HG02884 (cell line): Measurements from ENCODE around the gene C20orf144.
A peak's percentile ranks its signal among the peaks of the same experiment; 100 is the strongest.

Experiments
- ATAC-seq: cut with Tn5 transposase; IDR thresholded peaks from one replicate; pipeline ENCODE4 v1.9.1; 2021; ENCODE audit warnings: mild to moderate bottlenecking, moderate library complexity; ENCODE audit not compliant: unreplicated experiment

C20orf144 gene

GRCh38 chr20:33676121-33676520 is 14.0 kb downstream of the C20orf144 start:
- no peak for ATAC-seq

GRCh38 chr20:33676652-33677645 is 14.8 kb downstream of the C20orf144 start:
- ATAC-seq, result no peak

DNA sequence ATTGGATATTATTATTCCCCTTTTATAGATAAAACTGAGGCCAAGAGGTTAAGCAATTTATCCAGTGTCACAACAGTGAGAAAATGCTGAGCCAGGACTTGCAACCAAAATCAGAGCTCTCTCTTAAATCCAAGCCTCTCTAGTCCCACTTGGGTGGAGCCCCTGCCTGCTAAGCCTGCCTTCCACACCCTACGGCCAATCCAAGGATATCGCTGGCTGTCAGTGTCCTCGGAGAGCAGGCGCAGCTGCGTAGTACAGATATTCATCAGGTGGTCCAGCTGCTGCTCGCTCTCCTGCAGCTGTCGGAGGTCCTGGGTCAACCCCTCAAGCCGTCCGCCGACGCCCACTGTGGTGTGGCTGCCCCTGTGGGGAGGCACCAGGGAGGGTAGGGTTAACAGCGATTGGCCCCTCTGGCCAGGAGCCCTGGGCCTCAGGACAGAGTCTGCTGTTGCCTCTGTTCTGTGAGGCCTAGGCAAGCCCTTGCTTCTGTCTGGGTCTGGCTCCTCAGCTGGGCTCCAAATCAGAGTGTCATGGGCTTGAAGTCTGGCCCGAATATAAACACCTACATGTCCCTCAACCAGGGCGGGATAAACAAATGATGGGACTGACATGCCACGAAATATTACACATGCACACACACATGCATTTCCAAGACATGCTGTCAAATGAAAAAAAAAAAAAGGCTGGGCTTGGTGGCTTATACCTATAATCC is 16.0 kb downstream of the C20orf144 start:
- no peak for ATAC-seq

GRCh38 chr20:33679758-33680485 is 17.8 kb downstream of the C20orf144 start:
- ATAC-seq, result no peak

DNA sequence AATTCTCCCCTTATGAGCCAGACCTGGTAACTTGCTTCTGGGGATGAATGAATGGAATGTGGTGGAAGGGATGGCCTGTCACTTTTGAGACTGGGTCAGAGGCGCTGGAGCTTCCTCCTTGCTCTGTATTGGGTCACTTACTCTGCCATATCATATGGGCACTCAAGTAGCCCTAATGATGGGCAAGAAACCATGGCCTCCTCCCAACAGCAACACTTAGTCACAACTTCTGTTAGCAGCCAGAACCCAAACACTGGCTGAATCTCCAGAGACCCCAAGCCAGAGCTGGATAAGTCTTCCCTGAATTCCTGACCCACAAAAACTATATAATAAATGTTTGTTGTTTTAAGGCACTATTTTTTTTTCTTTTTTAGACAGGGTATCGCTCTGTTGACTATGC is 18.6 kb downstream of the C20orf144 start:
- ATAC-seq, result no peak

DNA sequence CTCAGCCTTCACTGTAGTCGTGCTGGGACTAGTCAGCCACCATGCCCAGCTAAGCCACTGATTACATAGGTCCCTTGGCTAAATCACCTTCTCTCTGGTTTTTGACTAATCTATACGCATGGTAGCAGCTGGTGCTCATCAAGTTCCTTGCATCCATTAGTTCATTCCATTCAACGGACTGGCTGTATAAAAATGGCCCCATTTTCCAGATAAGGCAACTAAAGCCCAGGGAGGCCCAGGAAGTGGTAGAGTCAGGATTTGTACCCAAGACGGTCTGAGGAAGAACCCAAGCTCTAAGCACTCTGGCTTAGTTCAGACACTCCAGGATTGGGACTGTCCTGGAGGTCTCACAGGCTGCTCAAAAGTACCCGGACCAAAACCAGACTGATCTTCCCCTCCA is 19.2 kb downstream of the C20orf144 start:
- no peak for ATAC-seq

GRCh38 chr20:33681728-33682353 is 19.7 kb downstream of the C20orf144 start:
- no peak for ATAC-seq

GRCh38 chr20:33684533-33685327 is 22.6 kb downstream of the C20orf144 start:
- no peak for ATAC-seq

DNA sequence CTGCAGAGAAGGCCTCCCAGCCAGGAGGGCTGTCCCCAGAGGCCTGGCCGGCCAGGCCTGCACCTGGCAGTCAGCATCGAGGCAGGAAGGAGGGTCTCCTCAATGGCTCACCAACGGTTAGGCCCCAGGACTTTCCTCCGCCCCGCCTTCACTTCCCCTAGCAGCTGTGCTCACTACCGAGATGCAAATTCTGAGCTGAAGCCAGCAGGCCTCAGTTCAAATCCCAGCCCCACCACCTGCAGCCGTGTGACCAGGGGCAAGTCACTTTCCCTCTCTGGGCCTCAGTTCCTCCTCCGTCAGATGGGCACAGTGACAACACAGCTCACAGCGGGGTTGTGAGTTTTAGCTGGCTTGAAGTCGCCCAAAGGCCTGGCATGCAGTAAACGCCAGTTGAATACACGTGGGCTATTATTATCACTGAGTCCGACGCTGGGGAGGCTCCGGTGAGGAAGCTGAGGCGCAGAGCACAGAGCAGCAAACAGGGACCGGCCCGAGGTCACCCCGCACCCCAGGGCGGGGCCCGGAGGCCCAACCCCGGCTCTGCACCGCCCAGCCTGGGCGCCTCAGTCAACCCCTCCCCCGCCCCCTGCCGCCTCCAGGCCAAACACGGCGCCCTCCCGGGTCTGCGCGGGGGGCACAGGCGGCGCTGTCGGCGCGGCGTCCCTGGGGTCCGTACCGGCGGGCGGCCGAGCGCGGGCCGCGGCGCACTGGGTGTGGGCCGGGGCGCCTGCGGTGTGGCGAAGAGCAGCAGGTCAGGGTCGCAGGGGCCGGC is 23.4 kb downstream of the C20orf144 start:
- peak; percentile 36 for ATAC-seq

- peak; percentile 78 for ATAC-seq
Measured at GRCh38 chr20:33686100-33686983, 24.2 kb downstream of the C20orf144 start, which contains the start of gene E2F1. Gene E2F1 (minus strand): TSS chr20:33686385. CDS start chr20:33686264, 121 bp downstream.

- no peak for ATAC-seq
Measured at GRCh38 chr20:33686984-33687366, 24.8 kb downstream of the C20orf144 start.

DNA sequence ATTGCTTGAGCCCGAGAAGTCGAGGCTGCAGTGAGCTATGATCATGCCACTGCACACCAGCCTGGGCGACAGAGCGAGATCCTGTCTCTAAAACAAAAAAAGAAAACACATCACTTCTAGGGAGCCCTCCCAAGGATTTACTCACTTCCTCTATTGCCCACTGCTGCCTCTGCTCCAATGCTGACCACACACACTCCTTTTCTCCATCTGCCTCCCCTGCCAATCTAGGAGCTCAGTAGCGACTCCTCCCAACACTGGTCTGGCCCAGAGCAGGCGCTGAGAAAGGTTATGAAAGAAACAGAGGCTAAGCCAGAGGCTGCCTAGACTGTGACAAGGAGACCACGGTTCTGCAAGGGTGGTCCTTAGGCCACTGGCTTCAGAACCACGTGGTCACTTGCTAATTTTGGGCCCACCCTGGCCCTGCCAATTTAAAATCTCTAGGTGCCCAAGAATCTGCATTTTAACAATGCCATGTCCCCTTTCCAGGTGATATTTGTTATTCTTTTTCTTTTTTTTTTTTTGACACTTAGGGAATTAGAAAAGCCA is 25.3 kb downstream of the C20orf144 start:
- ATAC-seq, result no peak

GRCh38 chr20:33687993-33688937 is 26.1 kb downstream of the C20orf144 start:
- no peak for ATAC-seq

DNA sequence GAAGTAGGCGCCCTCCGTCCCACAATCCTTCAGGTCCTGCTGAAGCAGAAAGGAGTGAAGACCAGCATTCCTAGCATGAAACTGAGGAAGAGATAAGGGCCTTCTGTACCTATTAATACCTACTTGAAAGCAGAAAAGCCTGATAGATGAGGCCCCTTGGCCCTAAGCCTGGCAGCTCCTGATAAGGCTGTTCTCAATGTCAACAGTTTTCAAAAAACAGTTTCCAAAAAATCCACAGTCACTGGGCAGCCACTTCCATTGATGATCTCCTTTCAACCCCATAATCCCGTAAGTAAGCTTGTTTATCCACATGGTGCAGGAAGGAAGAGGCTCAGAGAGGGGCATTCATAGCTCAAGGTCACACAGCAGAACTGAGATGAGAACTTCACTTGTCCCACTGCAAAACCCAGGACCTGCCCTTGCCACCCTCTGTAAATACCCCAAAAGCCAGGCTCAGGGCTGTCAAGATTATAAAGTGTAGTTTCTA is 26.9 kb downstream of the C20orf144 start:
- ATAC-seq, result no peak

GRCh38 chr20:33689493-33689892 is 27.4 kb downstream of the C20orf144 start:
- no peak for ATAC-seq

- no peak for ATAC-seq
Measured at GRCh38 chr20:33689973-33690372, 27.8 kb downstream of the C20orf144 start.

DNA sequence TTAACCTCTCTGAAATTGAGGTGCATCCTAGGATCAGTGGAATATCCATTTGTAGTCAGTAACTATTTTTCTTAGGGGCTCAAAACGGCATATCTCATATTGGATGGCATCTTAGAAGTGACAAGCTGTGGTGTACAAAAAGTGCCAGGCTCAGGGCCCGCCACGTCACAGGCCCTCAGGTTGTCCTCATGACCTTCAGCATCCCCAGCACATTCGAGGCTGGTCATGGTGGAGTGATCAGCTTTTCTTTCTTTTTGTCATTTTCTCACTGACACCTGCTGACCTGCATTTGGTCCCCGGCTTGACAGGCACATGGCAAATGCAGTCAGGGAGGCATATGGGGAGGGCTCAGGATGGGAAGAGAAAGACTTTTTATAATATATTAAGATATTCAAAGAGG is 31.2 kb downstream of the C20orf144 start:
- no peak for ATAC-seq
